K562 (cell line): ENCODE results near the gene NRN1. TPM values are rescaled to one million over a fixed set of nuclear protein-coding genes. Genes with fewer than 3 reads are reported as not detected.

Experiments used
- ATAC-seq: fragments of 200-7000 bp; cut with Tn5 transposase; 3 replicates; pipeline ENCODE4 v1.9.1; 2020; ENCODE audit warnings: moderate library complexity
- BruUV-seq: library from RNA; stranded (reverse); fragments of 400-500 nt; replicated peaks from 2 replicates; lab custom pipeline; 2021; lab: Mats Ljungman, UMichigan
- CTCF ChIA-PET: fragments of 300-600 bp; formaldehyde crosslinking; extraction: SDS; loops from one replicate; lab custom pipeline; 2021; ENCODE audit warnings: low intra/inter-chr PET ratio; lab: Yijun Ruan, JAX
- POLR2A ChIA-PET: fragments of 300-600, 350-650 bp; sonication (Branson Sonifier 250); formaldehyde crosslinking; extraction: SDS; loops from one replicate; lab custom pipeline; 2021; ENCODE audit warnings: antibody characterized with exemption, inconsistent platforms; lab: Yijun Ruan, JAX
- DNase-seq, 4 experiments: peaks; one replicate each; pipeline versions ENCODE4 v3.0.0 to v3.0.0-alpha.2; 2011 to 2018; ENCODE audit warnings: low spot score in 3 of 4, mixed read lengths in 3 of 4; ENCODE audit errors: extremely low read depth in 1 of 4
- FAIRE-seq: peaks from 2 replicates; lab custom pipeline; 2011; peaks lifted over from hg19 to GRCh38; lab: Jason Lieb, UNC
- H2AFZ ChIP-seq: 2 replicates; pipeline ENCODE4 v1.6.0; 2011; ENCODE audit warnings: low read depth, low read length, control low read depth, inconsistent platforms
- H3K27ac ChIP-seq: fragments of 200-600 bp; 3 replicates; pipeline ENCODE4 v1.8.0; 2011; ENCODE audit warnings: low read depth, mild to moderate bottlenecking, control low read depth, inconsistent platforms, low read length, moderate library complexity, mixed read lengths; ENCODE audit errors: extremely low read depth
- H3K27me3 ChIP-seq, 2 experiments: fragments of 300-600 bp in 1 of 2; 2 replicates in 1 of 2; 3 replicates in 1 of 2; pipeline versions ENCODE4 v1.6.0 to v1.8.0; 2011; ENCODE audit warnings: inconsistent platforms in 2 of 2, low read length in 2 of 2, mild to moderate bottlenecking in 1 of 2, mixed read lengths in 1 of 2, moderate library complexity in 1 of 2; ENCODE audit not compliant: control insufficient read depth in 2 of 2, insufficient read depth in 2 of 2
- H3K36me3 ChIP-seq: fragments of 300-600 bp; 3 replicates; pipeline ENCODE4 v1.8.0; 2011; ENCODE audit warnings: mild to moderate bottlenecking, low read length, inconsistent platforms; ENCODE audit not compliant: control insufficient read depth, insufficient read depth
- H3K4me1 ChIP-seq, 2 experiments: fragments of 200-600 bp in 1 of 2; replicated peaks in 1 of 2; 2 replicates in 1 of 2; 3 replicates in 1 of 2; pipeline versions ENCODE4 v1.5.1 to v1.8.0; 2011; ENCODE audit warnings: inconsistent platforms in 2 of 2, low read length in 2 of 2, mild to moderate bottlenecking in 1 of 2, mixed read lengths in 1 of 2, moderate library complexity in 1 of 2; ENCODE audit not compliant: control insufficient read depth in 2 of 2, insufficient read depth in 2 of 2
- H3K4me2 ChIP-seq: 2 replicates; pipeline ENCODE4 v1.6.1; 2011; ENCODE audit warnings: low read length, control low read depth, inconsistent platforms, mixed read lengths; ENCODE audit not compliant: insufficient read depth
- H3K4me3 ChIP-seq: fragments of 200-600 bp; sonication (generic), shearing (Covaris generic); 2 replicates; pipeline ENCODE4 v1.5.1; 2016; ENCODE audit warnings: control low read depth, inconsistent platforms
- H3K79me2 ChIP-seq: fragments of 200-600 bp; 3 replicates; pipeline ENCODE4 v1.8.0; 2011; ENCODE audit warnings: low read length, inconsistent platforms; ENCODE audit not compliant: control insufficient read depth, insufficient read depth
- H3K9ac ChIP-seq, 2 experiments: 2 replicates each; pipeline versions ENCODE4 v1.6.0 to v1.6.1; 2011; ENCODE audit warnings: low read depth in 2 of 2, low read length in 2 of 2, control low read depth in 1 of 2, inconsistent platforms in 1 of 2, mild to moderate bottlenecking in 1 of 2, mixed read lengths in 1 of 2; ENCODE audit not compliant: insufficient read depth in 1 of 2
- H3K9me1 ChIP-seq: one replicate; pipeline ENCODE4 v1.6.0; 2011; ENCODE audit warnings: inconsistent platforms, mild to moderate bottlenecking, low read length, moderate library complexity; ENCODE audit not compliant: control insufficient read depth, insufficient read depth
- H3K9me3 ChIP-seq: replicated peaks from 2 replicates; pipeline ENCODE4 v1.5.1; 2011; ENCODE audit warnings: low read depth, low read length, inconsistent platforms; ENCODE audit not compliant: control insufficient read depth, insufficient read depth
- H4K20me1 ChIP-seq: replicated peaks from 2 replicates; pipeline ENCODE4 v1.6.1; 2011; ENCODE audit warnings: low read length, inconsistent platforms, mixed read lengths; ENCODE audit not compliant: control insufficient read depth, insufficient read depth
- CHD1 ChIP-seq: fragments of 200-600 bp; sonication (generic); IDR thresholded peaks from one replicate; pipeline ENCODE4 v1.6.1; 2012; ENCODE audit warnings: mild to moderate bottlenecking, moderate library complexity, low read length, inconsistent platforms
- CREB1 ChIP-seq, 2 experiments: sonication (generic) in 1 of 2; formaldehyde crosslinking in 1 of 2; IDR thresholded peaks; 2 replicates each; pipeline versions ENCODE4 v1.6.1 to v1.8.0; 2012 to 2022; ENCODE audit warnings: inconsistent platforms in 1 of 2, mild to moderate bottlenecking in 1 of 2, missing genetic modification reagents in 1 of 2, moderate library complexity in 1 of 2
- E2F4 ChIP-seq: sonication (generic); formaldehyde crosslinking; IDR thresholded peaks from 2 replicates; pipeline ENCODE4 v1.8.0; 2022; ENCODE audit warnings: mild to moderate bottlenecking, low read depth, missing genetic modification reagents
- FOSL1 ChIP-seq: fragments of 200-800 bp; sonication (Bioruptor generic); conservative IDR thresholded peaks from 2 replicates; pipeline ENCODE4 v1.6.1; 2016; ENCODE audit warnings: missing genetic modification characterization, missing compliant biosample characterization
- GATAD2A ChIP-seq: fragments of 450-650 bp; IDR thresholded peaks from 2 replicates; pipeline ENCODE4 v1.6.1; 2017
- HDAC6 ChIP-seq: IDR thresholded peaks from 2 replicates; pipeline ENCODE4 v1.6.1; 2012; ENCODE audit warnings: low read depth, mild to moderate bottlenecking, control low read depth, inconsistent platforms, low read length, moderate library complexity
- HIVEP1 ChIP-seq: fragments of 250-450 bp; sonication (Bioruptor Pico); IDR thresholded peaks from 2 replicates; pipeline ENCODE4 v1.4.0; 2020; ENCODE audit warnings: mild to moderate bottlenecking
- HMG20B ChIP-seq: fragments of 250-450 bp; sonication (Bioruptor Pico); IDR thresholded peaks from 2 replicates; pipeline ENCODE4 v1.5.0; 2021; ENCODE audit warnings: mild to moderate bottlenecking
- KDM5B ChIP-seq: fragments of 200-600 bp; sonication (generic); IDR thresholded peaks from 2 replicates; pipeline ENCODE4 v1.6.1; 2012; ENCODE audit warnings: low read depth, mild to moderate bottlenecking, moderate library complexity, low read length, control low read depth, inconsistent platforms; ENCODE audit not compliant: insufficient replicate concordance
- NFATC3 ChIP-seq: fragments of 450-650 bp; IDR thresholded peaks from 2 replicates; pipeline ENCODE4 v1.6.1; 2017; ENCODE audit warnings: mild to moderate bottlenecking
- NRF1 ChIP-seq, 2 experiments: fragments of 450-650 bp; IDR thresholded peaks in 1 of 2; conservative IDR thresholded peaks in 1 of 2; 2 replicates each; pipeline ENCODE4 v1.6.1; 2014; ENCODE audit warnings: mild to moderate bottlenecking in 2 of 2
- SRSF1 ChIP-seq: fragments of 200-400 bp; formaldehyde crosslinking; IDR thresholded peaks from 2 replicates; pipeline ENCODE4 v1.6.1; 2017; ENCODE audit warnings: mild to moderate bottlenecking, low read depth, low read length, moderate library complexity
- SRSF7 ChIP-seq: fragments of 200-400 bp; formaldehyde crosslinking; optimal IDR thresholded peaks from 2 replicates; pipeline ENCODE3; 2017; ENCODE audit warnings: mild to moderate bottlenecking, low read depth, low read length
- ZNF124 ChIP-seq: sonication (generic); formaldehyde crosslinking; IDR thresholded peaks from 2 replicates; pipeline ENCODE4 v1.8.1; 2022; ENCODE audit warnings: missing genetic modification reagents
- WGBS: fragments of 100-300 bp; shearing (Covaris generic); methylation state at CpG from one replicate; pipeline ENCODE4 v1.1.6; 2016; ENCODE audit warnings: low coverage, mixed read lengths; ENCODE audit not compliant: insufficient coverage; ENCODE audit errors: missing lambda C conversion rate; 5-methylcytosine and 5-hydroxymethylcytosine counted together
- in situ Hi-C: fragments of 300-500 bp; cut with MboI; formaldehyde crosslinking; loops from 4 replicates; pipeline ENCODE4 v1.15.0; 2018; ENCODE audit warnings: inconsistent platforms, mixed read lengths
- intact Hi-C: fragments of 100-400 bp; cut with micrococcal nuclease; formaldehyde crosslinking; loops from 2 replicates; pipeline ENCODE4 v1.14.2; 2022
- polyA plus RNA-seq, 8 experiments: library from polyadenylated mRNA; depleted of rRNA in 4 of 8; stranded (reverse) in 5 of 8; unstranded in 3 of 8; fragments of >200 nt; fragmentation: Nextera tagmentation in 2 of 8; fragmentation: Illumina TruSeq in 1 of 8; extraction: Ambion mirVana in 2 of 8; extraction: Trizol in 1 of 8; gene quantifications; 2 replicates each; pipeline versions ENCODE4 v1.2.1 to v1.2.3, GENCODE V29; 2011 to 2014; ENCODE audit warnings: inconsistent platforms in 1 of 8, missing spikeins in 1 of 8
- total RNA-seq, 7 experiments: library from RNA; depleted of rRNA in 6 of 7; stranded (reverse); fragments of >200 nt in 6 of 7; fragmentation: Illumina TruSeq in 2 of 7; extraction: Trizol in 2 of 7; gene quantifications; 2 replicates each; pipeline versions ENCODE4 v1.2.1 to v1.2.3, GENCODE V29; 2011 to 2021; ENCODE audit warnings: low replicate concordance in 1 of 7

Gene NRN1
- total and polyA plus RNA-seq, 9 of the 15 experiments (the other 6 are each of a cell fraction or from before 2014, with no cell fraction given) = not detected

- Histone ChIP-seq H3K4me3 (no peak overlapping the region), H3K27me3 (peaks cover 54 to 73% of the 10 kb centered on the region in 2 experiments), H3K9ac (no peak overlapping the region), H3K4me2 (no peak overlapping the region), H3K4me1 (peaks cover 0 to 31% of the 10 kb centered on the region in 2 experiments; a peak in 2 of 5 replicates), H3K9me3 (no peaks in the 10 kb centered on the region; the same call in 1 of the 2 replicates), H2AFZ (no peak overlapping the region), H4K20me1 (peaks cover 4% of the 10 kb centered on the region; the same call in 1 of the 2 replicates), H3K9me1 (no peaks in the 10 kb centered on the region), H3K27ac (no peak overlapping the region), H3K36me3 (no peaks in the 10 kb centered on the region), H3K79me2 (no peaks in the 10 kb centered on the region)
- TF ChIP-seq SRSF1 (no peak), NRF1 (conservative IDR thresholded peaks at IDR 0.05 in 1 of 2, IDR thresholded peaks at IDR 0.05 in 1 of 2) (peak in 1 of 2 experiments; percentile 43; a peak in 3 of 4 replicates)
- intact Hi-C loops = no loop called here
- ChIA-PET POLR2A (no interaction called here), CTCF (interaction anchor here (0.6 kb wide), 1 partner anchor 1330 kb away, joined by 3 read pairs; no protein-coding TSS in a partner anchor)
- in situ Hi-C loops = no loop called here
- 20% methylated on average over 35 of the region's 37 CpGs for WGBS
- FAIRE-seq (no peak), ATAC-seq (no peak), DNase-seq (no peak)
- BruUV-seq = no TSS peak
These were observed 2.2 kb downstream of the NRN1 start for GRCh38 chr6:6004390-6004995.

GRCh38 chr6:6003621-6004366 lies 2.9 kb downstream of the NRN1 start:
- CTCF ChIA-PET = no interaction called here
- Histone ChIP-seq H3K4me2 (no peak overlapping the region), H3K27me3 (peaks cover 61 to 80% of the 10 kb centered on the region in 2 experiments), H3K4me1 (peaks cover 0 to 33% of the 10 kb centered on the region in 2 experiments; a peak in 2 of 5 replicates), H3K36me3 (no peaks in the 10 kb centered on the region), H2AFZ (no peak overlapping the region), H3K9me3 (no peaks in the 10 kb centered on the region; the same call in 1 of the 2 replicates), H3K9me1 (no peaks in the 10 kb centered on the region), H3K9ac (no peak overlapping the region), H3K27ac (no peak overlapping the region), H4K20me1 (peaks cover 4% of the 10 kb centered on the region; the same call in 1 of the 2 replicates), H3K79me2 (no peaks in the 10 kb centered on the region), H3K4me3 (no peak overlapping the region)
- POLR2A ChIA-PET = interaction anchor here (0.8 kb wide), 1 partner anchor 28 kb away, joined by 3 read pairs; no protein-coding TSS in a partner anchor
- no peak for ATAC-seq
- no peak for DNase-seq
- WGBS = 31% methylated on average over 56 of the region's 64 CpGs
- BruUV-seq = no TSS peak
- peak; percentile 32 for FAIRE-seq
- intact Hi-C loops = no loop called here
- in situ Hi-C loops = no loop called here
- TF ChIP-seq NFATC3 (no peak), KDM5B (no peak), E2F4 (no peak), ZNF124 (CRISPR knock-in tag) (no peak), CHD1 (no peak), HIVEP1 (CRISPR knock-in tag) (no peak), SRSF7 (no peak), HDAC6 (no peak), HMG20B (CRISPR knock-in tag) (no peak), CREB1 (IDR thresholded peaks at IDR 0.05) (no peak), CREB1 (CRISPR knock-in tag; IDR thresholded peaks at IDR 0.05) (no peak), FOSL1 (tag) (no peak), GATAD2A (no peak)
